MM.1S (cell line): ENCODE measurements around the gene CDKN2A.

Source experiments
- EZH2 ChIP-seq: fragments of 300-600 bp; sonication (generic); optimal IDR thresholded peaks from 2 replicates; pipeline ENCODE3; 2017; ENCODE audit warnings: low read depth, mild to moderate bottlenecking, antibody characterized with exemption, low read length, mixed read lengths
- EZH2phosphoT487 ChIP-seq: fragments of 300-600 bp; sonication (generic); IDR thresholded peaks from 2 replicates; pipeline ENCODE4 v1.6.1; 2018; ENCODE audit warnings: antibody characterized with exemption, low read length
- TF ChIP-seq, protein P1 (sequence below): fragments of 300-600 bp; sonication (generic); IDR thresholded peaks from 2 replicates; pipeline ENCODE4 v1.5.1; 2016; ENCODE audit warnings: antibody characterized with exemption, low read length, mixed read lengths

DNA sequence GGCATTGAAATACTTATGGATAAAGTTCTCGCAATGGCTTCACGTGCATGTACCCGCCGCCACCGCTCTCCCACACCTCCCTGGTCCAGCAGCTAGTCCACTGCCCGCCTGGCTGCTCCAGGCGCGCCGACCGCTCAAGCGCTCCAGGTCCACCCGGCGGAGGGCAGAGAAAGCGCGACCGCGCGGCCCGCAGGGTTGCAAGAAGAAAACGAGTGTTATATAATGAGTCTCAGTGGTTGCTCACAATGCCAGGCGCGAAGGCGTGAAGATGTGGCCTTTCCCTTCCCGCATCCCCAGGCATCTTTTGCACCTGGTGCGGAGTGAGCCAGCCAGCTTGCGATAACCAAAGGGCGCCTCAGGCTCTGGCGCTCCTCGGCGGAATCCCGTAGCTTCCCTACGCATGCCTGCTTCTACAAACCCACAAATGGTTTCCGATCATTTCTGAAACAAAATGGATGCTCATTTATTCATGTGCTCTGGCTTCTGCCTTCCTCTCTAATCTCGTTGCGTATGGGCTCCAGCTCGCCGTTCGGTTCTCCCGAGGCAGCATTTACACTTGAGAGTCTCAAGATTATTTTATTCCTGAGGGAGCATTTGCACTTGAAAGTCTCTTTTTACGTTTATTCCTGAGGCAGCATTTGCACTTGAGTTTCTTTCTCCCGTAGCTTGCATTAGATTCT is 25.7 kb downstream of the CDKN2A start:
- TF ChIP-seq, protein P1, sequence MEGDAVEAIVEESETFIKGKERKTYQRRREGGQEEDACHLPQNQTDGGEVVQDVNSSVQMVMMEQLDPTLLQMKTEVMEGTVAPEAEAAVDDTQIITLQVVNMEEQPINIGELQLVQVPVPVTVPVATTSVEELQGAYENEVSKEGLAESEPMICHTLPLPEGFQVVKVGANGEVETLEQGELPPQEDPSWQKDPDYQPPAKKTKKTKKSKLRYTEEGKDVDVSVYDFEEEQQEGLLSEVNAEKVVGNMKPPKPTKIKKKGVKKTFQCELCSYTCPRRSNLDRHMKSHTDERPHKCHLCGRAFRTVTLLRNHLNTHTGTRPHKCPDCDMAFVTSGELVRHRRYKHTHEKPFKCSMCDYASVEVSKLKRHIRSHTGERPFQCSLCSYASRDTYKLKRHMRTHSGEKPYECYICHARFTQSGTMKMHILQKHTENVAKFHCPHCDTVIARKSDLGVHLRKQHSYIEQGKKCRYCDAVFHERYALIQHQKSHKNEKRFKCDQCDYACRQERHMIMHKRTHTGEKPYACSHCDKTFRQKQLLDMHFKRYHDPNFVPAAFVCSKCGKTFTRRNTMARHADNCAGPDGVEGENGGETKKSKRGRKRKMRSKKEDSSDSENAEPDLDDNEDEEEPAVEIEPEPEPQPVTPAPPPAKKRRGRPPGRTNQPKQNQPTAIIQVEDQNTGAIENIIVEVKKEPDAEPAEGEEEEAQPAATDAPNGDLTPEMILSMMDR = no peak
- TF ChIP-seq EZH2phosphoT487 = no peak
- no peak for TF ChIP-seq EZH2
